ENCODE measurements around the gene ATP10D.
"Not testable (repeated sequence)": the region's sequence is repeated elsewhere in the genome, so short reads cannot be mapped to it uniquely, and the experiment has no call there.

ATP10D gene

GRCh38 chr4:47485768-47486167 lies 693 bp downstream of the ATP10D start:
- H3K4me3 ChIP-seq (ENCODE audit: low read depth, low read length): peak overlapping the region; percentile 45
- no peak for DNase-seq (ENCODE audit: low read depth)
- no peak for TF ChIP-seq CTCF (IDR thresholded peaks at IDR 0.05; ENCODE audit: insufficient read depth, low read depth, low read length, missing control alignments)

- H3K4me3 ChIP-seq (ENCODE audit: low read depth, low read length): peak overlapping the region; percentile 45
- no peak for TF ChIP-seq CTCF (IDR thresholded peaks at IDR 0.05; ENCODE audit: insufficient read depth, low read depth, low read length, missing control alignments)
- no peak for DNase-seq (ENCODE audit: low read depth)
Observed at GRCh38 chr4:47486231-47486673, 1.2 kb downstream of the ATP10D start.

GRCh38 chr4:47486727-47487126 lies 1.7 kb downstream of the ATP10D start:
- not testable (repeated sequence) for H3K4me3 ChIP-seq (ENCODE audit: low read depth, low read length); DNase-seq (ENCODE audit: low read depth)

GRCh38 chr4:47488706-47489105 lies 3.6 kb downstream of the ATP10D start:
- TF ChIP-seq CTCF (IDR thresholded peaks at IDR 0.05; ENCODE audit: insufficient read depth, low read depth, low read length, missing control alignments): no peak
- DNase-seq (ENCODE audit: low read depth): no peak
- no peak overlapping the region for H3K4me3 ChIP-seq (ENCODE audit: low read depth, low read length)

- peak; percentile 59 for DNase-seq (ENCODE audit: low read depth)
- no peak overlapping the region for H3K4me3 ChIP-seq (ENCODE audit: low read depth, low read length)
- peak; percentile 63 for TF ChIP-seq CTCF (IDR thresholded peaks at IDR 0.05; ENCODE audit: insufficient read depth, low read depth, low read length, missing control alignments)
Observed at GRCh38 chr4:47490550-47490949, 5.5 kb downstream of the ATP10D start.

- TF ChIP-seq CTCF (IDR thresholded peaks at IDR 0.05; ENCODE audit: insufficient read depth, low read depth, low read length, missing control alignments): no peak
- peak; percentile 34 for DNase-seq (ENCODE audit: low read depth)
- no peak overlapping the region for H3K4me3 ChIP-seq (ENCODE audit: low read depth, low read length)
Observed at GRCh38 chr4:47493238-47494123, 8.4 kb downstream of the ATP10D start.

- no peak for TF ChIP-seq CTCF (IDR thresholded peaks at IDR 0.05; ENCODE audit: insufficient read depth, low read depth, low read length, missing control alignments)
- DNase-seq (ENCODE audit: low read depth): no peak
- H3K4me3 ChIP-seq (ENCODE audit: low read depth, low read length): no peak overlapping the region
Observed at GRCh38 chr4:47494124-47494430, 9.0 kb downstream of the ATP10D start.

All from GM12865 (cell line).